Measurements from ENCODE around the gene NTMT1. TPM values are rescaled to one million over a fixed set of nuclear protein-coding genes. Genes with fewer than 3 reads are reported as not detected.

Gene NTMT1
- total and polyA plus RNA-seq, 9 of the 15 experiments (the other 6 are each of a cell fraction or from before 2014, with no cell fraction given), result 42.1 to 116 (median 74.7) TPM

DNA sequence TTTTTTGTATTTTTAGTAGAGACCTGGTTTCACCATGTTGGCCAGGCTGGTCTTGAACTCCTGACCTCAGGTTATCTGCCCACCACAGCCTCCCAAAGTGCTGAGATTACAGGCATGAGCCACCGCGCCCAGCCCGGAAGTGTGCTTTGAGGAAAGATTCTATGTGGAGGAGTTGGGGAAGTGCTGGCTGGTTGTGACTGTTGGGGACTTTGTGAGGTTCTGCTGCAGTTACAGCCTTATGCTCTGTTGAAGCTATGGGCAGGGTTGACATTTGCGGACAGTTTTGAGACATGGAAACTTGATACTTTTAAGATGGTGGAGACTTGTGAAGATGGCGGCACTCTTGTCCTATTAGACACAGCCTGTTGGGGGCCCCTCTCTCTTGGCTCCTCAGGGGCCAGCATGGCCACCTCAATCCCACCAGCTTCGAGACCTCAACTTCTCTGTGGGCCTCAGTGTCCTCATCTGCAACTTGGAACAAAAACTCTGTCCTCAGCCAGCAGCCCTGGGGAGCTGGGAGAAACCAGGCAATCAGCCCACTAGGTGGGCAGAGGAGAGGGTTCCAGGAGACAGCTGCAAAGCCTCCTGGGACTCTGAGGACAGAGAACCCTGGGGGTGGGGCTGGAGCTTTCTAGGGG, 29.9 kb upstream of the NTMT1 start (continued):
- TF ChIP-seq, protein P1, sequence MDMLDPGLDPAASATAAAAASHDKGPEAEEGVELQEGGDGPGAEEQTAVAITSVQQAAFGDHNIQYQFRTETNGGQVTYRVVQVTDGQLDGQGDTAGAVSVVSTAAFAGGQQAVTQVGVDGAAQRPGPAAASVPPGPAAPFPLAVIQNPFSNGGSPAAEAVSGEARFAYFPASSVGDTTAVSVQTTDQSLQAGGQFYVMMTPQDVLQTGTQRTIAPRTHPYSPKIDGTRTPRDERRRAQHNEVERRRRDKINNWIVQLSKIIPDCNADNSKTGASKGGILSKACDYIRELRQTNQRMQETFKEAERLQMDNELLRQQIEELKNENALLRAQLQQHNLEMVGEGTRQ (CRISPR knock-in tag; IDR thresholded peaks at IDR 0.05), result no peak
- TF ChIP-seq ETV5 (CRISPR knock-in tag; IDR thresholded peaks at IDR 0.05; ENCODE audit: low read depth), result peak; percentile 95
- peak; percentile 78; the same call in 1 of the 2 replicates for TF ChIP-seq ZNF76 (CRISPR knock-in tag; IDR thresholded peaks at IDR 0.05; ENCODE audit: borderline replicate concordance)
- TF ChIP-seq ATF1 (CRISPR knock-in tag; IDR thresholded peaks at IDR 0.05), result no peak
- TF ChIP-seq ATF1 (tag; IDR thresholded peaks at IDR 0.05), result peak; percentile 48
- TF ChIP-seq, protein P2, sequence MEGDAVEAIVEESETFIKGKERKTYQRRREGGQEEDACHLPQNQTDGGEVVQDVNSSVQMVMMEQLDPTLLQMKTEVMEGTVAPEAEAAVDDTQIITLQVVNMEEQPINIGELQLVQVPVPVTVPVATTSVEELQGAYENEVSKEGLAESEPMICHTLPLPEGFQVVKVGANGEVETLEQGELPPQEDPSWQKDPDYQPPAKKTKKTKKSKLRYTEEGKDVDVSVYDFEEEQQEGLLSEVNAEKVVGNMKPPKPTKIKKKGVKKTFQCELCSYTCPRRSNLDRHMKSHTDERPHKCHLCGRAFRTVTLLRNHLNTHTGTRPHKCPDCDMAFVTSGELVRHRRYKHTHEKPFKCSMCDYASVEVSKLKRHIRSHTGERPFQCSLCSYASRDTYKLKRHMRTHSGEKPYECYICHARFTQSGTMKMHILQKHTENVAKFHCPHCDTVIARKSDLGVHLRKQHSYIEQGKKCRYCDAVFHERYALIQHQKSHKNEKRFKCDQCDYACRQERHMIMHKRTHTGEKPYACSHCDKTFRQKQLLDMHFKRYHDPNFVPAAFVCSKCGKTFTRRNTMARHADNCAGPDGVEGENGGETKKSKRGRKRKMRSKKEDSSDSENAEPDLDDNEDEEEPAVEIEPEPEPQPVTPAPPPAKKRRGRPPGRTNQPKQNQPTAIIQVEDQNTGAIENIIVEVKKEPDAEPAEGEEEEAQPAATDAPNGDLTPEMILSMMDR (IDR thresholded peaks at IDR 0.05 in 2 of 3, conservative IDR thresholded peaks at IDR 0.05 in 1 of 3; ENCODE audit: insufficient read depth in 2 of 3, low read depth in 1 of 3, low read length in 3 of 3), result no peak
- no peak; the same call in 1 of the 2 replicates for TF ChIP-seq KLF10 (CRISPR knock-in tag; IDR thresholded peaks at IDR 0.05)
- TF ChIP-seq ZKSCAN8 (CRISPR knock-in tag; IDR thresholded peaks at IDR 0.05), result peak; percentile 76; the same call in 1 of the 2 replicates
- no peak for TF ChIP-seq RBM17 (IDR thresholded peaks at IDR 0.05; ENCODE audit: borderline replicate concordance, low read depth, low read length)
- TF ChIP-seq, protein P3, sequence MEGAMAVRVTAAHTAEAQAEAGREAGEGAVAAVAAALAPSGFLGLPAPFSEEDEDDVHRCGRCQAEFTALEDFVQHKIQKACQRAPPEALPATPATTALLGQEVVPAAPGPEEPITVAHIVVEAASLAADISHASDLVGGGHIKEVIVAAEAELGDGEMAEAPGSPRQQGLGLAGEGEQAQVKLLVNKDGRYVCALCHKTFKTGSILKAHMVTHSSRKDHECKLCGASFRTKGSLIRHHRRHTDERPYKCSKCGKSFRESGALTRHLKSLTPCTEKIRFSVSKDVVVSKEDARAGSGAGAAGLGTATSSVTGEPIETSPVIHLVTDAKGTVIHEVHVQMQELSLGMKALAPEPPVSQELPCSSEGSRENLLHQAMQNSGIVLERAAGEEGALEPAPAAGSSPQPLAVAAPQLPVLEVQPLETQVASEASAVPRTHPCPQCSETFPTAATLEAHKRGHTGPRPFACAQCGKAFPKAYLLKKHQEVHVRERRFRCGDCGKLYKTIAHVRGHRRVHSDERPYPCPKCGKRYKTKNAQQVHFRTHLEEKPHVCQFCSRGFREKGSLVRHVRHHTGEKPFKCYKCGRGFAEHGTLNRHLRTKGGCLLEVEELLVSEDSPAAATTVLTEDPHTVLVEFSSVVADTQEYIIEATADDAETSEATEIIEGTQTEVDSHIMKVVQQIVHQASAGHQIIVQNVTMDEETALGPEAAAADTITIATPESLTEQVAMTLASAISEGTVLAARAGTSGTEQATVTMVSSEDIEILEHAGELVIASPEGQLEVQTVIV (CRISPR knock-in tag; IDR thresholded peaks at IDR 0.05; ENCODE audit: borderline replicate concordance), result no peak
- TF ChIP-seq DMBX1 (CRISPR knock-in tag; IDR thresholded peaks at IDR 0.05; ENCODE audit: borderline replicate concordance), result peak; percentile 95
- peak; percentile 69 for TF ChIP-seq GABPB1 (CRISPR knock-in tag; IDR thresholded peaks at IDR 0.05)
- TF ChIP-seq MAFF (IDR thresholded peaks at IDR 0.05; ENCODE audit: low read length), result no peak
- no peak for TF ChIP-seq FUS (optimal IDR thresholded peaks at IDR 0.05; ENCODE audit: low read depth, low read length)
- TF ChIP-seq POU5F1 (IDR thresholded peaks at IDR 0.05; ENCODE audit: borderline replicate concordance, low read depth, low read length, partially characterized antibody), result no peak
- peak; percentile 32; the same call in 1 of the 2 replicates for TF ChIP-seq FOSL1 (tag; conservative IDR thresholded peaks at IDR 0.05)
- peak; percentile 87 for TF ChIP-seq SMAD3 (CRISPR knock-in tag; conservative IDR thresholded peaks at IDR 0.05)
- no peak for TF ChIP-seq FOXP1 (CRISPR knock-in tag; IDR thresholded peaks at IDR 0.05)
- TF ChIP-seq, protein P4, sequence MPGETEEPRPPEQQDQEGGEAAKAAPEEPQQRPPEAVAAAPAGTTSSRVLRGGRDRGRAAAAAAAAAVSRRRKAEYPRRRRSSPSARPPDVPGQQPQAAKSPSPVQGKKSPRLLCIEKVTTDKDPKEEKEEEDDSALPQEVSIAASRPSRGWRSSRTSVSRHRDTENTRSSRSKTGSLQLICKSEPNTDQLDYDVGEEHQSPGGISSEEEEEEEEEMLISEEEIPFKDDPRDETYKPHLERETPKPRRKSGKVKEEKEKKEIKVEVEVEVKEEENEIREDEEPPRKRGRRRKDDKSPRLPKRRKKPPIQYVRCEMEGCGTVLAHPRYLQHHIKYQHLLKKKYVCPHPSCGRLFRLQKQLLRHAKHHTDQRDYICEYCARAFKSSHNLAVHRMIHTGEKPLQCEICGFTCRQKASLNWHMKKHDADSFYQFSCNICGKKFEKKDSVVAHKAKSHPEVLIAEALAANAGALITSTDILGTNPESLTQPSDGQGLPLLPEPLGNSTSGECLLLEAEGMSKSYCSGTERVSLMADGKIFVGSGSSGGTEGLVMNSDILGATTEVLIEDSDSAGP (CRISPR knock-in tag; IDR thresholded peaks at IDR 0.05), result no peak

Measured in K562 (cell line).